ENCODE results near the gene PVALB.
"Not testable (repeated sequence)": the region's sequence is repeated elsewhere in the genome, so short reads cannot be mapped to it uniquely, and the experiment has no call there.

PVALB gene

DNA sequence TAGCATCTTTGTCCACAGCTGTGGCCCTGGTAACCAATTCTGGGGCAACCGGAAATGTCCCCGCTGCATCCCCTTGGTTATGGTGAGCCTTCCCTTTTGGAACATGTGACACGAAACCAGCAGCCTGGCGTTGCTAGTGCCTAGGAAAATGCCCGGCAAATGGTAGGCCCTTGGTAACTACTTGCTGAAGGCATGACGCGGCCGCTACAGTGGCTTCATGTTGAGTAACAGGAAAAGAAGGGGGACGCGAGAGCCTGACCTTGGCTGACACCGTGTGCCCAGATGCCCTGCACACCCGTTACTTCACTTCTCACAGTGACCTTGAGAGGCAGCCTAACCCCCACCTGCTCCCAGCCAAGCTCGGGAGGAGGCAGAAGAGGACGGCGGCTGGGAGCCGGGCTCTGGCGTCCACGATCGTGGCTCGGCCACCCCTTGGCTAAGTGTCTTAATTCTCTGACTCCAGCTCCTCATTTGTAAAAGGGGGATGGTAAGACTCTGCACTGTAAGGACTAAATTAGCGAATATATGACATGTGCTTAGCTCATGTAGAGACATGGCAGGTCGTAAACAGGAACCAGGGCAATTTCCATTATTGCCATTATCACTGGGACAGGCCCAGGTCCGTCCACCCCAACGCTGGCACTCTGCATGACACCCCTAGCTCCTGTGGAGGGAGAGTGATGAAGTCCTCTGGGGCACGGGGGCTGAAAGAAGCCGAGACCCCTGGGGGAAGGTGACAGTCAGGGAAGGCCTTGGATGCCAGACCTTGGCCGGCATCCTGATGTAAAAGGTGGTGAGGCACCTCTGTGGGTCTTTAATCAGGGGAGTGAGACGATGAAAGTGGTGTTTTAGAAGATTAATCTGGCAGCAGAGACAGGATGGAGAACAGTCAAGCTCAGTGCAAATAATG lies 59.8 kb downstream of the PVALB start:
- no peak for DNase-seq (ENCODE audit: low spot score)

DNA sequence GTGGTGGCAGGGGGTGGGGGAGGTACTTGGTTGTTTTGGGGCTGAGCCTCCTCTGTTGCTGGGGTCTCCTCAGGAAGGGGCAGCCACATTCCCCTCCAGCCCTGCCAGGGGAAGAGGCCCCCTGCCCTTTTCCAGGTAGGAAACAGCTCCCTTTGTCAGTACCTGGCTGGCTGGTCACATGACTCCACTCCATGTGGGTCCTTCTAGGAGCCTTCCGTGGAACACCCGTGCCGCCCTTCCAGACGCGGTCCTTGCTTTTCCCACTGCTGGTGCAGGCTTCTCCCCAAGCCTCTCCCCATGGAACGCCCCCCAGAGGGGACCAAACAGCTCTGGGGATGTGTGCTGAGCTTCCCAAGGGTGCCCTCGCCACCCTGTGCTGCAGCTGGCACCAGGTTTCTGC lies 60.8 kb downstream of the PVALB start:
- DNase-seq (ENCODE audit: low spot score): no peak

DNA sequence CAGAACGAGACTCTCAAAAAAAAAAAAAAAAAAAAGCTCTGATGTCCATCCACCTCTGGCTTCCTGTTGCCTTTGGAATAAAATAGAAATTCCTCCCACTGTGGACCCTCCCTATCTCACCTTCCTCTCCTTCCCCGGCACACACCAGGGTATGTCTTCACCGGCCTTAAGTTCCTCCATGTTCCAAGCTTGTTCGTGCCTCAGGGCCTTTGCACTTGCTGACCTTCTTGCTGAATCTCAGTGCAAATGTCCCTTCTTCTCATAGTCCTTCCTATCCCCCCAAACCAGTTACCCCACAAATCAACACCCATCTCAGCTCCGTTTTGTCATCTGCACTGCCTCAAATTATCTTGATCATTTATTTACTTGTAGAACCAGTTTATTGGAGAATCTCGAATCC lies 61.5 kb downstream of the PVALB start:
- no peak for DNase-seq (ENCODE audit: low spot score)

DNA sequence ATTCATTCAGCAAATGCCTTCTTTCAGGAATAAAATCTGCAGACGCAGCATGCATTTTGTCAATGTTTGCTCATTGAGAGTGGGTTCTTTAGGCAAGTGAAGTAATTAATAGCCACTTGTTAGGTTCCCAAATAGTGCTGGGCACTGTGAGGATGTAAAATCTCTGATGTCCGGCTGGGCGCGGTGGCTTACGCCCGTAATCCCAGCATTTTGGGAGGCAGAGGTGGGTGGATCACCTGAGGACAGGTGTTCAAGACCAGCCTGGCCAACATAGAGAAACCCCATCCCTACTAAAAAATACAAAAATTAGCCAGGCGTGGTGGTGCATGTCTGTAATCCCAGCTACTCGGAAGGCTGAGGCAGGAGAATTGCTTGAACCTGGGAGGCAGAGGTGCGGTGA lies 62.0 kb downstream of the PVALB start:
- not testable (repeated sequence) for DNase-seq (ENCODE audit: low spot score)

DNA sequence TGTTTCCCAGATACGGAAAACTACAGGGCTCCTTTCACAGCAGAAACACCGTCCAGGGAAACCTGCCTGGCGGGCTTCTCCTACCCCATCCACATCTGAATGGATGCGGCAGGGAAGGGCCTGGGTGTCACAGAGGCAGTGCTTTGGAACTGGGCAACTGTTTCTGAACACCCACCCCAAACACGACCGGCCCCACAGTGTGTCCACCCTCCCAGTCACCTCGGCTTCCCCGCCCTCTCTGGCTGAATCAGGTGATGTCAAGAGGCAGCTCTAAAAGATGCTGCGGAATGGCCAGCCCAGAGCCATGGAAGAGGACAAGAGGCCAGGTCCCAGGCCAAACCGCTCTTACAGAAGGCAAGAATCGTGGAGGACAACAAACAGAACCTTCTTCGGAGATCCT lies 62.9 kb downstream of the PVALB start:
- no peak for DNase-seq (ENCODE audit: low spot score)

DNA sequence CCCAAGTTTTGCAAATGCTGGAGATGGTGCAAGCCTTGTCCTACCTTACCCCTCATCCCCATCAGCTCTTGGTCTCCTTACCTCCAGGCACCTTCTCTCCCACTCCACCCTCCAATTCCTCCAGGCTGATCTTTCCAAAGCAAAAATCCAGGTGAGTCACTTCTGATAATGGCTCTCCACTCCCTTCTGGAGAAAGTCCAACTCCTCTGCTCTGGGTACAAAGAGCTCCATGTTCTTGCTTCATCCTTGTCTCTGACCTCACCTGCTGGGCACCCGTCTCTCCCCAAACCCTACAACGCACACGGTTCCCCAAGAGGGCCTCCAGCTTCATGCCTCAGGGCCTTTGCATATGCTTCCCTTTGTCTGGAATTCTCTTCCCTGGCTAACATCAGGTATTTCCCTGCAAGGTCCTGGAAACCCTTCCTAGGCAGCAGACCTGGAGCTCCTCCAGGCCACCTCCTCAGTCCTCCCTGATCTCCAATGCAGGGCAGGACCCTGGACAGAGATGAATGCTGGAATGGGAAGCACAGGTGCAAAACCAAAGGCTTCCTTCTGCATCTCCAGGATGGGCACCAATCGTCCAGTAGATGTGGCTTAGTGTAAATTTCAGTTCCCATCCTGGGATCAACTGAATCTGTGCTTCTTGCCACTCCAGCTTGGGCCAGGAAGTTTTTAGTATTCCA lies 63.6 kb downstream of the PVALB start:
- DNase-seq (ENCODE audit: low spot score): no peak
